GM23248 (cell line): ENCODE data around the gene TEX29. TPM values are rescaled to one million over a fixed set of nuclear protein-coding genes. Genes with fewer than 3 reads are reported as not detected.

Experiments
- DNase-seq: peaks from one replicate; pipeline ENCODE4 v3.0.0-alpha.2; 2015
- H2AFZ ChIP-seq: fragments of 200-600 bp; sonication (generic); 2 replicates; pipeline ENCODE4 v1.6.1; 2016; ENCODE audit warnings: antibody characterized with exemption
- H3F3A ChIP-seq: fragments of 200-600 bp; sonication (generic); 2 replicates; pipeline ENCODE4 v1.6.1; 2016; ENCODE audit warnings: mild to moderate bottlenecking, antibody characterized with exemption, mixed run types; ENCODE audit not compliant: insufficient read depth
- H3K27ac ChIP-seq: fragments of 200-600 bp; sonication (generic); 2 replicates; pipeline ENCODE4 v1.5.1; 2016; ENCODE audit warnings: mild to moderate bottlenecking
- H3K27me3 ChIP-seq: fragments of 200-600 bp; sonication (generic); replicated peaks from 2 replicates; pipeline ENCODE4 v1.6.1; 2016; ENCODE audit warnings: mild to moderate bottlenecking; ENCODE audit not compliant: insufficient read depth
- H3K36me3 ChIP-seq: fragments of 200-600 bp; sonication (generic); 2 replicates; pipeline ENCODE4 v1.6.1; 2016; ENCODE audit warnings: low read depth, mild to moderate bottlenecking
- H3K4me1 ChIP-seq: fragments of 200-600 bp; sonication (generic); 2 replicates; pipeline ENCODE4 v1.6.1; 2016; ENCODE audit warnings: mild to moderate bottlenecking; ENCODE audit not compliant: insufficient read depth
- H3K4me2 ChIP-seq: fragments of 200-600 bp; sonication (generic); one replicate; pipeline ENCODE4 v1.6.1; 2016; ENCODE audit warnings: mild to moderate bottlenecking; ENCODE audit not compliant: unreplicated experiment
- H3K4me3 ChIP-seq: fragments of 200-600 bp; sonication (generic); 2 replicates; pipeline ENCODE4 v1.5.1; 2016; ENCODE audit warnings: mild to moderate bottlenecking
- H3K79me2 ChIP-seq: fragments of 200-600 bp; sonication (generic); 2 replicates; pipeline ENCODE4 v1.6.1; 2016; ENCODE audit warnings: mild to moderate bottlenecking; ENCODE audit not compliant: insufficient read depth
- H3K9ac ChIP-seq: fragments of 200-600 bp; sonication (generic); 2 replicates; pipeline ENCODE4 v1.6.1; 2016; ENCODE audit warnings: mild to moderate bottlenecking
- H3K9me2 ChIP-seq: fragments of 200-600 bp; sonication (generic); 2 replicates; pipeline ENCODE4 v1.6.1; 2016; ENCODE audit warnings: mixed run types, mild to moderate bottlenecking, moderate library complexity; ENCODE audit not compliant: insufficient read depth
- H3K9me3 ChIP-seq: fragments of 200-600 bp; sonication (generic); one replicate; pipeline ENCODE4 v1.6.1; 2017; ENCODE audit warnings: low read depth
- H4K20me1 ChIP-seq: fragments of 200-600 bp; sonication (generic); 2 replicates; pipeline ENCODE4 v1.6.0; 2016; ENCODE audit not compliant: insufficient read depth
- EZH2 ChIP-seq: fragments of 200-600 bp; sonication (generic); IDR thresholded peaks from 2 replicates; pipeline ENCODE4 v1.6.1; 2018; ENCODE audit warnings: antibody characterized with exemption, mild to moderate bottlenecking; ENCODE audit not compliant: insufficient read depth, poor library complexity, severe bottlenecking
- EZH2phosphoT487 ChIP-seq: fragments of 200-600 bp; sonication (generic); IDR thresholded peaks from 2 replicates; pipeline ENCODE4 v1.6.1; 2018; ENCODE audit warnings: antibody characterized with exemption, moderate library complexity, mild to moderate bottlenecking, low read depth; ENCODE audit not compliant: insufficient read depth
- WGBS, 2 experiments: methylation state at CpG; one replicate each; pipeline ENCODE4 v1.1.6; 2015 to 2017; ENCODE audit warnings: low lambda C conversion rate in 2 of 2, low coverage in 1 of 2; ENCODE audit errors: missing lambda C conversion rate in 2 of 2; 5-methylcytosine and 5-hydroxymethylcytosine counted together
- in situ Hi-C: fragments of 300-500 bp; cut with MboI; formaldehyde crosslinking; loops from 2 replicates; pipeline ENCODE4 v1.15.0; 2020
- polyA plus RNA-seq: library from polyadenylated mRNA; unstranded; fragments of >200 nt; fragmentation: Nextera tagmentation; extraction: Ambion mirVana; gene quantifications from 2 replicates; pipeline ENCODE4 v1.2.1, GENCODE V29; 2016
- total RNA-seq: library from RNA; depleted of rRNA; stranded (reverse); fragments of >200 nt; shearing (Covaris generic); gene quantifications from 2 replicates; pipeline ENCODE4 v1.2.3, GENCODE V29; 2014

TEX29 gene
- total and polyA plus RNA-seq, 2 experiments from 2014 or later = 0.75 TPM; not detected in 1

DNA sequence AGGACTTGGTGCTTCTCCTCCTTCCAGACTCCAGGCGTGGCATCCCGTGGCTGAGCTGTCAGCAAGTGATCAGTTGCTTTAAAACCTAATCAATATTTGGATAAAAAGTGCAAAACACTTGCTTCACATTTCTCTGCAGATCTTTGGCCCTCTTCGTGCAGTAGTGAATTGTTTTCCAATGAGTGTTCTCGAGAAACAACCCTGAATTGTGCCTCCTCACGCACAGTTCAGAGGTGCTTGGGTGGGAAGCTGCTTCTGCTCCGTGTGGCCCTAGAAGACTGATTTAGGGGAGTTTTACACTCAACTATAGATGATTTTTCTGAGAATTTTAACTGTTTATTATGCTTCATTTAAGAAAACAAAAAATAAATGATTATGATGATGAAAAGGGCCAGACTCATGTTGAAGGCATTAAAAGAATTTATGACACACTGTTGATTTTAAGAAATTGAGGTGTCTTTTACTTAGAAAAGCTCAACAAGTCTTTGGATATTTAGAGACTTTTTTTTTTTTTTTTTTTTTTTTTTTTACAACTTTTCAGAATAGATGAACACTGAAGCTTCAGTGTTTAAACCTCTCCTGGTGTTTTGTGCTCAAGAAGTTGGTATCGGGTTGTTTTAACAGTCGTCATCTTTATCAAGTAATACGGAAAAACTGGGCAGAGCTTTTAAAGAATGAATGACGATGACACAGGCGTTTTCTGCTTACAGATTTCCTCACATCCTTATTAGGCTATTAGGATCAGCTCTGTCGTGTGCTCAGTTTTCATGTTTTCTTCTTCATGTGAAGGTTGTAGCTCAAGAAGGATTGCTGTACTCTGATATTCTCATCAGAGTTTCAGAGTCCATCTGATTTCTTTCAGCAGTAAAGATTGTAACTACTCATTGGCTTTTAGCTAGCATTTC, 39.5 kb upstream of the TEX29 start:
- peak; percentile 73 for DNase-seq
- Histone ChIP-seq H3K4me1 (peaks cover 25% of the 10 kb centered on the region), H3K27me3 (no peaks in the 10 kb centered on the region), H3K4me3 (no peak overlapping the region), H4K20me1 (no peaks in the 10 kb centered on the region), H3K79me2 (peaks cover 26% of the 10 kb centered on the region), H3K36me3 (peaks cover 29% of the 10 kb centered on the region), H3K9me3 (no peaks in the 10 kb centered on the region), H3K9ac (peak overlapping the region; percentile 28), H3K4me2 (peak overlapping the region; percentile 69), H2AFZ (no peak overlapping the region), H3F3A (peaks cover 28% of the 10 kb centered on the region), H3K9me2 (no peaks in the 10 kb centered on the region), H3K27ac (peak overlapping the region; percentile 71)
- whole genome bisulfite sequencing, 2 experiments = 65 to 67% methylated on average over 12 of the region's 12 CpGs
- in situ Hi-C loops = no loop called here
- no peak for TF ChIP-seq EZH2
- TF ChIP-seq EZH2phosphoT487 = no peak

DNA sequence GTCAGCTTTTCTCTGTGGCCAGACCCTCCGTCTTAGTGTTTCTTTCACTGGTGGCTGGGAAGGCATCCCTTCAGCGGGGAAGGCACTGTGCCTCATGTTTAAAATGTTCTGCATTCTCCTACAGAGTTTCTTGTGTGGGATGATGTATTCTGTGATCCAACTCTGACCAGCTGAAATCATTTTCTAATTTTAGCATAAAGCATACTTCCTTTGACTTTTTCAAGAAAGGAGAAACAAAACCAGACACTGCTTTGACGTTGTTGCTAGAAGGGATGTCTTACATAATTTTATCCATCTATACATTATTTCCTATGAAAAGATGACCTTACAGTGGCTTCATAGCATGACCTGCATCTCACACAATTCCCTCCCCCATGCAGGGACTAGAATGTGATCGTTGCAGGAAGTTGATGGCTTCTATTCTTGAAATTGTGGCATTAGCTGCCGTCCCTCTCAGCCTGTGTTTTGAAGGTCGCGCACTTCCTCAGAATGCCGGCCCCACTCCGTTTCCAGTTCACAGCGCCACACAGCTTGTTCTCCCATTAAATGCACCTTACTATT, 38.6 kb upstream of the TEX29 start:
- 65 to 68% methylated on average over 10 of the region's 10 CpGs for WGBS, 2 experiments
- peaks cover 28% of the 10 kb centered on the region for H3F3A ChIP-seq
- H3K4me2 ChIP-seq = peak overlapping the region; percentile 69
- no peaks in the 10 kb centered on the region for H3K9me3 ChIP-seq
- peaks cover 26% of the 10 kb centered on the region for H3K79me2 ChIP-seq
- TF ChIP-seq EZH2phosphoT487 (no peak), EZH2 (no peak)
- peaks cover 20% of the 10 kb centered on the region for H3K36me3 ChIP-seq
- no peak overlapping the region for H2AFZ ChIP-seq
- H3K27me3 ChIP-seq = no peaks in the 10 kb centered on the region
- in situ Hi-C loops = no loop called here
- peak overlapping the region; percentile 71 for H3K27ac ChIP-seq
- no peak overlapping the region for H3K4me3 ChIP-seq
- peaks cover 25% of the 10 kb centered on the region for H3K4me1 ChIP-seq
- H4K20me1 ChIP-seq = no peaks in the 10 kb centered on the region
- no peaks in the 10 kb centered on the region for H3K9me2 ChIP-seq
- peak; percentile 63 for DNase-seq
- H3K9ac ChIP-seq = peak overlapping the region; percentile 28

DNA sequence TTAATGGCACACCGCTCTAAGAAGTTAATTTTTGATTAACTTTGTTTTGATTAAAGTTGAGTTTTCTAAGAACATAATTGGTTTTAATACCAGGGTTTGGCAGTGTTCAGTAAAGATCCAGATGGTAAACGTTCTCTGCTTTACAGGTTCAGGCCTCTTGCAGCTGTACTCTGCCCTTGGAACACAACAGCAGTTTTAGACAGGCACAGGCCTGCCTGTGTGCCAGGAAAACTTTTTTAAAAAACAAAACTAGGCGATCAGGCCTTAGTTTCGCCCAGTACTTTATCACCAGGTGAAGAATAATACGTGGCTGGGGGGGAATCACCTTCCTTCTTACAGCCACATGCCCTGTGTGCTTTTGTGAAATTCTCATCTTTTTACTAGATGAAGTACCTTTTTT, 38.0 kb upstream of the TEX29 start:
- no peak overlapping the region for H3K4me2 ChIP-seq
- WGBS, 2 experiments = 82 to 87% methylated on average over 5 of the region's 5 CpGs

DNA sequence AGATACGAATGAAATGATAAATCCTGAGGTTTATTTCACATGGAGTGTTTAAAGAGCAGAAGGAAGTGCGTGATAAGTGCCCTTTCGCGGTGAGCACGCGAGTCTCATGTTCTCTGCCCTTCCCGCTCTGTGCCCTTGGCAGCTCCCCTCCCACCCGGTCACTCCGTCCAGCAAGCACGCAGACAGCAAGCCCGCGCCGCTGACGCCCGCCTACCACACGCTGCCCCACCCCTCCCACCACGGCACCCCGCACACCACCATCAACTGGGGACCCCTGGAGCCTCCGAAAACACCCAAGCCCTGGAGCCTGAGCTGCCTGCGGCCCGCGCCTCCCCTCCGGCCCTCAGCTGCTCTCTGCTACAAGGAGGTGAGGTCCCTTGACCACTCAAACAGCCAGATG, 37.4 kb upstream of the TEX29 start:
- no peak overlapping the region for H3K4me3 ChIP-seq
- no peaks in the 10 kb centered on the region for H3K9me3 ChIP-seq
- H3F3A ChIP-seq = peaks cover 28% of the 10 kb centered on the region
- no peaks in the 10 kb centered on the region for H3K27me3 ChIP-seq
- peaks cover 26% of the 10 kb centered on the region for H3K79me2 ChIP-seq
- H3K9ac ChIP-seq = no peak overlapping the region
- no peak overlapping the region for H2AFZ ChIP-seq
- no peak overlapping the region for H3K27ac ChIP-seq
- 97 to 100% methylated on average over 19 to 23 of the region's 23 CpGs for WGBS, 2 experiments
- in situ Hi-C loops = no loop called here
- H3K36me3 ChIP-seq = peaks cover 10% of the 10 kb centered on the region; the same call in 1 of the 2 replicates
- no peak overlapping the region for H3K4me2 ChIP-seq
- TF ChIP-seq EZH2phosphoT487 (no peak), EZH2 (no peak)
- no peaks in the 10 kb centered on the region for H4K20me1 ChIP-seq
- H3K9me2 ChIP-seq = no peaks in the 10 kb centered on the region
- H3K4me1 ChIP-seq = peaks cover 25% of the 10 kb centered on the region
- DNase-seq = no peak

More for the DNA sequence above, 38.0 kb upstream of the TEX29 start:
- H2AFZ ChIP-seq = no peak overlapping the region
- H3K9ac ChIP-seq = no peak overlapping the region
- in situ Hi-C loops = no loop called here
- H3K36me3 ChIP-seq = peaks cover 14% of the 10 kb centered on the region; the same call in 1 of the 2 replicates
- no peaks in the 10 kb centered on the region for H4K20me1 ChIP-seq
- no peak for TF ChIP-seq EZH2
- no peak for TF ChIP-seq EZH2phosphoT487
- no peaks in the 10 kb centered on the region for H3K9me3 ChIP-seq
- H3K4me1 ChIP-seq = peaks cover 25% of the 10 kb centered on the region
- no peaks in the 10 kb centered on the region for H3K9me2 ChIP-seq
- peaks cover 28% of the 10 kb centered on the region for H3F3A ChIP-seq
- H3K27ac ChIP-seq = peak overlapping the region; percentile 71
- peaks cover 26% of the 10 kb centered on the region for H3K79me2 ChIP-seq
- H3K27me3 ChIP-seq = no peaks in the 10 kb centered on the region
- no peak for DNase-seq
- no peak overlapping the region for H3K4me3 ChIP-seq
